ENCODE results near the gene ASS1.
A peak's percentile ranks its signal among the peaks of the same experiment; 100 is the strongest.

Gene ASS1

GRCh38 chr9:130417602-130418001, 27.2 kb upstream of the ASS1 start:
- FAIRE-seq: no peak
- DNase-seq (ENCODE audit: insufficient read length, low spot score): no peak

DNA sequence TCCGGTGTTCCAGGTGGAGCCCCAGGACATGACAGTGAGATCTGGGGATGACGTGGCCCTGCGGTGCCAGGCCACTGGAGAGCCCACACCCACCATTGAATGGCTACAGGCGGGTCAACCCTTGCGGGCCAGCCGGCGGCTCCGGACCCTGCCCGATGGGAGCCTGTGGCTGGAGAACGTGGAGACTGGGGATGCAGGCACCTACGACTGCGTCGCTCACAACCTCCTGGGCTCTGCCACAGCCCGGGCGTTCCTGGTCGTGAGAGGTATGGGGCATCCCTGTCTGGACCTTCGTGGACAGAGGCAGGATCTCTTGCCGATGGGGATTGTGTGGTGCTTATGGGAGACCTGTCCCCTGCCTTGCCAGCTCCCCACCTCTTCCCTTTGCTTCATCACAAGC, 26.0 kb upstream of the ASS1 start:
- no peak for FAIRE-seq

DNA sequence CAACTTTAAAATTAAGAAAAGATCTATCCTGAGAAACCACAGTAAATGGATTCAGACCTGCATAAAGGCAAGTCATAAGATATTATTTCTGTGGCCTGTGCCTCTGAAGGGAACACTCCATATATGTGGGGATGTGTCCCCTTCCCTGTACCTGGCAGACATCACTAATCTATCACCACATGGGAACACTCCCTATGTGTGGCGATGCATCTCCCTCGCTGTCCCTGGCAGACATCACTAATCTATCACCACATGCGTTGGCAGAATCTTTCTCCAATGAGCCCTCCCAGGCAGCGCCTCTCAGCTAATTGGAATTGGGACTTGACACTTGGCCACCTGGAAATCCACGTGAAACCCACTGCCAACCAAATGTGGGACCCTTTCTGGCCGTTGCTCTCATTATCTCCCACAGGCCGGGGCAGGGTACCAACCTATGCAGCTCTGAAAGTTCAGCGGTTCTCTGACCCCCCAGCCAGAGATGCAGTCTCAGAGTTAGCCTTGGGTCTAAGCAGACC, 25.2 kb upstream of the ASS1 start:
- no peak for FAIRE-seq

More for the DNA sequence above, 26.0 kb upstream of the ASS1 start:
- no peak for DNase-seq (ENCODE audit: insufficient read length, low spot score)

DNA sequence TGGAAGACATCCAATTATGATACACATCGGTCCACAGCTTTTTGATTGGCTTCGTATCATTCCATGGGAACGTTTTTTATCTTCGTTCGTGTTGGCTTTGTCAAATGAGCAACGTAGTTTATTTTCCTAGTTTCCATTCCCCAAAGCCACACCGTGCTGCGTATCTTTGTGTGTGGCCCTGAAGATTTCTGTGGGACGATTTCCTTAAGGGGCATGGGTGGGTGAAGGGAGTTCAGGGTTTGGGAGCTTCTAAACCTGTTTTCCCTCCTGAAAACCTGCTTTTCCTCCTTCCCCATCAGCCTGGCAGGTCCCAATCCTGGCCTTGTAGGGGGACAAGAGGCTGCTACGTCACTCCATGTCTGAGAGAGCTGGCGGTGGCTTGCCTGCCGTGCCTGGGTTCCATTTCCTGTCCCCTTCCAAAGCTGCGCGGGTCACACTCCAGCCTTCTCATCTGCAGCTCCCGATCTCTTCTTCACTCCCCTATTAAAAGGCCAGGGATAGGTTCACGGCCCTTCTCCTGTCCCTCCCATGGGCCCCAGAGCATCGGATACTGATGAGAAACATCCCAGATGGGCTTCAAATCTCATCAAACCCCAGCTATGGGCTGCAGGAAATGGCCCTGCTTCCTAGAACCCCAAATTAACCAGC, 23.5 kb upstream of the ASS1 start:
- FAIRE-seq: no peak
- DNase-seq (ENCODE audit: insufficient read length, low spot score): no peak

More for the DNA sequence above, 25.2 kb upstream of the ASS1 start:
- no peak for DNase-seq (ENCODE audit: insufficient read length, low spot score)

- FAIRE-seq: no peak
These were observed 22.9 kb upstream of the ASS1 start for GRCh38 chr9:130421802-130422276.

DNA sequence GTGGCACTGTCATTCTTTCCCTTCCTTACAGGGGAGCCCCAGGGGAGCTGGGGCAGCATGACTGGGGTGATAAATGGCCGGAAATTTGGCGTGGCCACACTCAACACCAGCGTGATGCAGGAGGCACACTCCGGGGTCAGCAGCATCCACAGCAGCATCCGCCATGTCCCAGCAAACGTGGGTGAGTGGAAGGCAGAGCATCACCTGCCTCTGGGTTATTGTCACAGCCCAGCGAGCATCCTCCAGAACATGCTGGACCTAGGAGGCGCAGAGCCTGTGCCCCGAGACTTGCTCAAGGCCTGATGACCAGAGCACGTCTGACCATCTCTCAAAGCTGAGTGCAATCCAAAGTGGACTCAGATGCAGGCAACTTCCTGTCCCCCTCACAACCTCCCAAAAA, 22.2 kb upstream of the ASS1 start:
- FAIRE-seq: no peak
- DNase-seq (ENCODE audit: insufficient read length, low spot score): no peak

More at GRCh38 chr9:130421802-130422276, 22.9 kb upstream of the ASS1 start:
- peak; percentile 47 for DNase-seq (ENCODE audit: insufficient read length, low spot score)

DNA sequence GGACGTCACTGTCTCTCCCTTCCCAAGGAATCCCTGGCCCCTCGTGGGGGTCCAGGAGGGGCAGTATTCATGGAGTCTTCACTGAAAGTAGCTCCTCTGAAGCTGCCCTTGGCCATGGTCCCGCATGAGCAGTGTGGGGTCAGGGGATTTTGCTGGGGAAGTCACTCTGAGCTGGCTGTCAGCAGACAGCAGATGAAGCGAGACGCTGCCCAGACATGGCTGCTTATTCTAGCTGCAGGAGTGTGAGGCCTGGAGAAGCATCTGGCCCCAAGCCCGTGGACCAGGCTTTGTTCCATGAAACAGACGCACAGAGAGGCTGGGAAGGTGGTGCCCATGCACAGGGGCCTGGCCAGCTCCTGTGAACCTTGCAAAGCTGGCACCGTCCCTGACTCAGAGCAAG, 21.5 kb upstream of the ASS1 start:
- no peak for DNase-seq (ENCODE audit: insufficient read length, low spot score)
- FAIRE-seq: no peak

GRCh38 chr9:130424595-130425454, 19.9 kb upstream of the ASS1 start:
- FAIRE-seq: no peak
- no peak for DNase-seq (ENCODE audit: insufficient read length, low spot score)

GRCh38 chr9:130425741-130426466, 18.9 kb upstream of the ASS1 start:
- no peak for DNase-seq (ENCODE audit: insufficient read length, low spot score)
- no peak for FAIRE-seq

GRCh38 chr9:130426467-130426773, 18.3 kb upstream of the ASS1 start:
- no peak for FAIRE-seq
- DNase-seq (ENCODE audit: insufficient read length, low spot score): no peak

- DNase-seq (ENCODE audit: insufficient read length, low spot score) (peak; percentile 47), FAIRE-seq (no peak)
These were observed 17.9 kb upstream of the ASS1 start for GRCh38 chr9:130426883-130427282.

- DNase-seq (ENCODE audit: insufficient read length, low spot score) (no peak), FAIRE-seq (no peak)
These were observed 17.4 kb upstream of the ASS1 start for GRCh38 chr9:130427326-130427725.

DNA sequence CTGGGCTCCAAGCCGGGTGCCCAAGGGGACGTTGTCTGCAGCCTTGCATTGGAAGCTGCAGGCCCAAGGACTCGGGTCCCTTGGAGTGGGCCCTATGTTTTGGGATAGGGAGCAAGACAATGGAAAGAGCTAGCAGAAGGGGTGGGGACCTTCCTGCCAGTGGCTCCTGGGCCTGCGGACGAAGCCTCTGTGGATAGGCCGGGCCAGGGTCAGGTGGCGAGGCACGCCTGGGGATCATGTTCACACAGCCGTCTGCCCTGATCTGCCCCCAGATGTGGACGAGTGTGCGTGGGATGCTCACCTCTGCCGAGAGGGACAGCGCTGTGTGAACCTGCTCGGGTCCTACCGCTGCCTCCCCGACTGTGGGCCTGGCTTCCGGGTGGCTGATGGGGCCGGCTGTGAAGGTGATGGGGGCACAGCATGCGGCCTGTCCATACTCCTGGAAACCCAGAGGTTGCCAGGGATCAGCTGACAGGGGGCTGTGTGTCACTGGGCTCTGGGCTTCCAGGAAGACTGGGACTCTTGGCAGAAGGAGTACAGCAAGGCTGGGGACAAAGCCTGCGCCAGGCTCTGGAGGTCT, 16.6 kb upstream of the ASS1 start:
- FAIRE-seq (no peak), DNase-seq (ENCODE audit: insufficient read length, low spot score) (no peak)

DNA sequence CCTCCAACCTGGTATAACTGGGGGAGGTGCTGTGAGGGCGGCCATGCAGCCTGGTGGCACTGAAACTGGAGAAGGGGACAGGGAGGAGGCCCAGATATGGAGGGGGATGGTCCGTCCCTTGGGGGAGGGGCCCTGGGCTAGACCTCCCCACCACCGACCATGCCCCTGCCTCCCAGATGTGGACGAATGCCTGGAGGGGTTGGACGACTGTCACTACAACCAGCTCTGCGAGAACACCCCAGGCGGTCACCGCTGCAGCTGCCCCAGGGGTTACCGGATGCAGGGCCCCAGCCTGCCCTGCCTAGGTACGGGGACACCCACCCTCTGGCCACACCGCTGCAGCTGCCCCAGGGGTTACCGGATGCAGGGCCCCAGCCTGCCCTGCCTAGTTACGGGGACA, 15.4 kb upstream of the ASS1 start:
- FAIRE-seq: no peak
- DNase-seq (ENCODE audit: insufficient read length, low spot score): no peak

DNA sequence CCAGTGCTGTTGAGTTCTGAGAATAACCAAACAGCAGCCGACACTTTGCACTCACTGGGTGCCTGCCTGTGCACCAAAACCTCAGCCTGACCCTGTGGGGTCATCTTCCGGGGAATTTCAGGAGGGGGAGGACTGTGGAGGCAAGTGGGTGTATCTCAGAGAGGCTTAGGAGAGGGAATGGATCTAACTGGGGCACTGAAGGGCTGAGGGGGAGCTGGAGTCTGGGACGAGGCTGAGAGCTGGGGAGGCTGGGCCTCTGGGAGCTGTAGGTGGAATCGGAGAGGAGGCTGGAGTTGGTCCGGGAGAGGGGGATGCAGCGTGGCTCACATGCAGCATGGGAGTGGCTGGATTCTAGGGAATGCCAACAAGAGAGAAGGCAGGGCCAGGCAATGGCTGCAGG, 14.9 kb upstream of the ASS1 start:
- FAIRE-seq (no peak), DNase-seq (ENCODE audit: insufficient read length, low spot score) (no peak)

DNA sequence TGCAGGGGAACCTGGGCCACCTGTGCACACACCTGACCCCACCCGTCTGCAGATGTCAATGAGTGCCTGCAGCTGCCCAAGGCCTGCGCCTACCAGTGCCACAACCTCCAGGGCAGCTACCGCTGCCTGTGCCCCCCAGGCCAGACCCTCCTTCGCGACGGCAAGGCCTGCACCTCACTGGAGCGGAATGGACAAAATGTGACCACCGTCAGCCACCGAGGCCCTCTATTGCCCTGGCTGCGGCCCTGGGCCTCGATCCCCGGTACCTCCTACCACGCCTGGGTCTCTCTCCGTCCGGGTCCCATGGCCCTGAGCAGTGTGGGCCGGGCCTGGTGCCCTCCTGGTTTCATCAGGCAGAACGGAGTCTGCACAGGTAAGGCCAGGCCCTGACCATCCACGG, 14.5 kb upstream of the ASS1 start:
- DNase-seq (ENCODE audit: insufficient read length, low spot score) (no peak), FAIRE-seq (no peak)

DNA sequence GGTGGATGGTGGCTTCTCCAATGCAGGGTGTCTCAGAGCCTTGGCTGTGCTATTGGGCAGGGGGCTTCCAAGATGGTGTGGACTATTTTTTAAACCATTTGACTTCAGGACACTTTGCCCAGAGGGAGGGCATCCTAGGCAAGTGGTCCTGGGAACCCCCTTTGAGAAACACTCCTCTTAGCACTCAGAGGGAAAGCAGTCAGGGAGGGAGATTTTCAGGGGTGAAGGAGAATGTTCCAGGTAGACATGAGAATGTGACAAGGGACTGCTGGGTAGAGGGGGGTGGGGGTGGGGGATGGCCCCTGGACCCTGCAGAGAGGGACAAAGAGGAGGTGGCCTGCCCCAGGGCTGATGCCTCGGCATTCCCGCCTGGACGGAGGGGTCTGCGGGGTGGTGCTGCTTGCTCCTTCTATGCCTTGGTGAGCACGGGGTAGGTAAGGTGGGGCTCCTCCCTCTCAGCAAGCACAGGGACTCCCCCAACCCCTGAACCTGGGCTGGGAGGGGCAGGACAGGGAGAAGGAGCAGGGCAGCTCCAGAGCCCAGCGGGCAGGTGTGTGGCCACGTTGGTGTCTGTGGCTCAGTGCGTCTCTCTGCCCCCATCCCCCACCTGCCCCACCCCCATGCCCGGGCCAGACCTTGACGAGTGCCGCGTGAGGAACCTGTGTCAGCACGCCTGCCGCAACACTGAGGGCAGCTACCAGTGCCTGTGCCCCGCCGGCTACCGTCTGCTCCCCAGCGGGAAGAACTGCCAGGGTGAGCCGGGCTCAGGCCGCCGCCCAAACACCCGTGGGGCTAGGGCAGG, 13.8 kb upstream of the ASS1 start:
- no peak for FAIRE-seq

DNA sequence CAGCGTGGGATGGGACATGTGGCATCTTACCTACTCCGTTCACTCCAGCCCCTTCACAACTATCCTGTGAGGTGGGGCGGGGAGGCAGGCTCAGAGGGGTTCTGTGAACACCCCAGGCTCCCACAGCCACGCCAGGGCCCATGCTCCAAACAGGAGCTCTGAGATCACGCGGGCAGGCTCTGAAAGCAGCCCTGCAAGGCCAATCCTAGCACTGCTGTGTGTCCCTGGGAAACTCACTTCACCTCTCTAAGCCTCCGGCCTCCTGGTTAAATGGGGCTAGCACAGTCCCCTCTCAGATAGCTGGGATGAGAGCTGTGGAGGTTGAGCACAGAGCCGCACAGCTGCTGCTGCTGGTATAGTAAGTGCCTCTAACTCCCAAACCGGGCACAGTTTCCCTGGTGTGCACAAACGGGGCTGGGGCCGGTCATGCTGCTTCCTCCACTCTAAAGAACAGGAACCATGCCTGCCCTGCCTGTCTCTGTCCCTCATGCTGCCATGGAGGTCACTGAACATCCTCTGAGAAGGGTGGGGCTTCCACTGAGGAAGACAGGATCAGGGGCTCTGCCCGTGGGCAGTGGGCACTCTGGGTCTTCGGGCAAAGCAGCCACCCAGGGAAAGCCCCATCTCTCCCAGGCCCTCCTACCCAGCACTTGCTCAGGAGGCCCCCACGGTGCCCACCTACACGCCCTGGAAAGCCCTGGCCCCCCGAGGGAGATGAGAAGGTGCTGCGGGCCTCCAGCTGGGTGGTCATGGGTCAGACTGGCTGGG, 13.0 kb upstream of the ASS1 start:
- no peak for FAIRE-seq
- DNase-seq (ENCODE audit: insufficient read length, low spot score): no peak

More for the DNA sequence above, 13.8 kb upstream of the ASS1 start:
- no peak for DNase-seq (ENCODE audit: insufficient read length, low spot score)

GRCh38 chr9:130432362-130432761, 12.4 kb upstream of the ASS1 start:
- no peak for FAIRE-seq
- no peak for DNase-seq (ENCODE audit: insufficient read length, low spot score)
